ENCODE data around the gene NDUFAF2.

- TF ChIP-seq POLR2A (IDR thresholded peaks at IDR 0.05) = no peak
- TF ChIP-seq, protein P1, sequence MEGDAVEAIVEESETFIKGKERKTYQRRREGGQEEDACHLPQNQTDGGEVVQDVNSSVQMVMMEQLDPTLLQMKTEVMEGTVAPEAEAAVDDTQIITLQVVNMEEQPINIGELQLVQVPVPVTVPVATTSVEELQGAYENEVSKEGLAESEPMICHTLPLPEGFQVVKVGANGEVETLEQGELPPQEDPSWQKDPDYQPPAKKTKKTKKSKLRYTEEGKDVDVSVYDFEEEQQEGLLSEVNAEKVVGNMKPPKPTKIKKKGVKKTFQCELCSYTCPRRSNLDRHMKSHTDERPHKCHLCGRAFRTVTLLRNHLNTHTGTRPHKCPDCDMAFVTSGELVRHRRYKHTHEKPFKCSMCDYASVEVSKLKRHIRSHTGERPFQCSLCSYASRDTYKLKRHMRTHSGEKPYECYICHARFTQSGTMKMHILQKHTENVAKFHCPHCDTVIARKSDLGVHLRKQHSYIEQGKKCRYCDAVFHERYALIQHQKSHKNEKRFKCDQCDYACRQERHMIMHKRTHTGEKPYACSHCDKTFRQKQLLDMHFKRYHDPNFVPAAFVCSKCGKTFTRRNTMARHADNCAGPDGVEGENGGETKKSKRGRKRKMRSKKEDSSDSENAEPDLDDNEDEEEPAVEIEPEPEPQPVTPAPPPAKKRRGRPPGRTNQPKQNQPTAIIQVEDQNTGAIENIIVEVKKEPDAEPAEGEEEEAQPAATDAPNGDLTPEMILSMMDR (IDR thresholded peaks at IDR 0.05) = no peak
Measured at GRCh38 chr5:61148515-61148914, 203.5 kb downstream of the NDUFAF2 start.
